GM19240 (cell line): Measurements from ENCODE around the gene PARD6G.
"Not testable (repeated sequence)": the region's sequence is repeated elsewhere in the genome, so short reads cannot be mapped to it uniquely, and the experiment has no call there.

Source experiments
- DNase-seq: peaks from one replicate; pipeline ENCODE4 v3.0.0; 2011; ENCODE audit warnings: low spot score; ENCODE audit not compliant: insufficient read length

PARD6G gene

GRCh38 chr18:80241919-80242777 is 5.2 kb downstream of the PARD6G start:
- no peak for DNase-seq

GRCh38 chr18:80239830-80240229 is 7.5 kb downstream of the PARD6G start:
- no peak for DNase-seq

- no peak for DNase-seq
Measured at GRCh38 chr18:80238651-80239260, 8.6 kb downstream of the PARD6G start.

- DNase-seq, result not testable (repeated sequence)
Measured at GRCh38 chr18:80237519-80237918, 9.8 kb downstream of the PARD6G start.

GRCh38 chr18:80234398-80234797 is 12.9 kb downstream of the PARD6G start:
- no peak for DNase-seq

- DNase-seq, result no peak
Measured at GRCh38 chr18:80233899-80234298, 13.4 kb downstream of the PARD6G start.

GRCh38 chr18:80233201-80233835 is 14.0 kb downstream of the PARD6G start:
- no peak for DNase-seq

GRCh38 chr18:80232710-80233109 is 14.6 kb downstream of the PARD6G start:
- DNase-seq, result no peak

- DNase-seq, result no peak
Measured at GRCh38 chr18:80232030-80232429, 15.3 kb downstream of the PARD6G start.

- no peak for DNase-seq
Measured at GRCh38 chr18:80231616-80232015, 15.7 kb downstream of the PARD6G start.

GRCh38 chr18:80231151-80231550 is 16.2 kb downstream of the PARD6G start:
- DNase-seq, result no peak

GRCh38 chr18:80229766-80230745 is 17.3 kb downstream of the PARD6G start:
- no peak for DNase-seq

GRCh38 chr18:80229363-80229762 is 18.0 kb downstream of the PARD6G start:
- no peak for DNase-seq

- DNase-seq, result no peak
Measured at GRCh38 chr18:80228051-80228848, 19.1 kb downstream of the PARD6G start.

GRCh38 chr18:80227472-80227871 is 19.8 kb downstream of the PARD6G start:
- DNase-seq, result no peak

GRCh38 chr18:80225685-80226084 is 21.6 kb downstream of the PARD6G start:
- DNase-seq, result no peak

- DNase-seq, result no peak
Measured at GRCh38 chr18:80223581-80224148, 23.6 kb downstream of the PARD6G start.

- not testable (repeated sequence) for DNase-seq
Measured at GRCh38 chr18:80219488-80219887, 27.8 kb downstream of the PARD6G start.

- no peak for DNase-seq
Measured at GRCh38 chr18:80218341-80219227, 28.7 kb downstream of the PARD6G start.
